Brain microvascular endothelial cell (primary cell): ENCODE results near the gene KCTD18.

Source experiments
- DNase-seq: peaks from one replicate; pipeline ENCODE4 v3.0.0-alpha.2; 2020
- H3K27ac ChIP-seq: fragments of 250-450 bp; sonication (Bioruptor Pico); 2 replicates; pipeline ENCODE4 v1.5.1; 2020; ENCODE audit warnings: mild to moderate bottlenecking, moderate library complexity
- H3K27me3 ChIP-seq: fragments of 250-450 bp; sonication (Bioruptor Pico); replicated peaks from 2 replicates; pipeline ENCODE4 v1.5.1; 2020; ENCODE audit warnings: mild to moderate bottlenecking
- H3K36me3 ChIP-seq: fragments of 250-450 bp; sonication (Bioruptor Pico); replicated peaks from 2 replicates; pipeline ENCODE4 v1.5.1; 2020; ENCODE audit warnings: mild to moderate bottlenecking
- H3K4me3 ChIP-seq: 2 replicates; pipeline ENCODE4 v1.5.1; 2011; ENCODE audit warnings: low read depth, mild to moderate bottlenecking, control low read depth, low read length, moderate library complexity
- CTCF ChIP-seq: IDR thresholded peaks from 2 replicates; pipeline ENCODE4 v1.5.1; 2011; ENCODE audit warnings: low read depth, mild to moderate bottlenecking, moderate library complexity, low read length, control low read depth, inconsistent platforms; ENCODE audit errors: missing control alignments
- in situ Hi-C: cut with HindIII; loops from 2 replicates; pipeline ENCODE4 v1.10.0; 2017; ENCODE audit warnings: low sequenced_read_pairs, low pct_ligation_motif_present

KCTD18 gene

GRCh38 chr2:200452377-200452776 lies 57.5 kb downstream of the KCTD18 start:
- in situ Hi-C loops, result no loop called here
- Histone ChIP-seq H3K27ac (no peak overlapping the region), H3K36me3 (peaks cover 5% of the 10 kb centered on the region), H3K4me3 (no peak overlapping the region), H3K27me3 (no peaks in the 10 kb centered on the region)
- no peak for TF ChIP-seq CTCF
- no peak for DNase-seq

GRCh38 chr2:200451511-200451910 lies 58.4 kb downstream of the KCTD18 start:
- in situ Hi-C loops, result no loop called here
- no peak overlapping the region for H3K4me3 ChIP-seq
- H3K27me3 ChIP-seq, result no peaks in the 10 kb centered on the region
- no peak for DNase-seq
- TF ChIP-seq CTCF, result no peak
- peaks cover 6% of the 10 kb centered on the region for H3K36me3 ChIP-seq
- no peak overlapping the region for H3K27ac ChIP-seq

- H3K27me3 ChIP-seq, result no peaks in the 10 kb centered on the region
- no peak overlapping the region for H3K4me3 ChIP-seq
- in situ Hi-C loops, result no loop called here
- no peak overlapping the region for H3K27ac ChIP-seq
- peaks cover 9% of the 10 kb centered on the region for H3K36me3 ChIP-seq
- no peak for DNase-seq
- TF ChIP-seq CTCF, result no peak
Observed at GRCh38 chr2:200450288-200450687, 59.6 kb downstream of the KCTD18 start.

- H3K27ac ChIP-seq, result no peak overlapping the region
- no peaks in the 10 kb centered on the region for H3K27me3 ChIP-seq
- H3K36me3 ChIP-seq, result peaks cover 9% of the 10 kb centered on the region
- in situ Hi-C loops, result no loop called here
- H3K4me3 ChIP-seq, result no peak overlapping the region
- no peak for TF ChIP-seq CTCF
- no peak for DNase-seq
Observed at GRCh38 chr2:200449149-200449548, 60.7 kb downstream of the KCTD18 start.

GRCh38 chr2:200448455-200448854 lies 61.4 kb downstream of the KCTD18 start:
- DNase-seq, result no peak
- no peak overlapping the region for H3K27ac ChIP-seq
- H3K4me3 ChIP-seq, result no peak overlapping the region
- no peaks in the 10 kb centered on the region for H3K27me3 ChIP-seq
- in situ Hi-C loops, result no loop called here
- H3K36me3 ChIP-seq, result peaks cover 9% of the 10 kb centered on the region
- no peak for TF ChIP-seq CTCF

GRCh38 chr2:200447139-200447855 lies 62.6 kb downstream of the KCTD18 start:
- DNase-seq, result no peak
- no peak overlapping the region for H3K4me3 ChIP-seq
- no peak overlapping the region for H3K27ac ChIP-seq
- peaks cover 9% of the 10 kb centered on the region for H3K36me3 ChIP-seq
- no peak for TF ChIP-seq CTCF
- in situ Hi-C loops, result no loop called here
- H3K27me3 ChIP-seq, result no peaks in the 10 kb centered on the region
